Stimulated activated CD8-positive, alpha-beta memory T cell treated with anti-CD3 and anti-CD28 coated beads, Interleukin-7, amount 100 ng/mL, for 48 hours (primary cell): ENCODE measurements around the gene AKAP6.

ENCODE experiments used
- DNase-seq, 2 donors: peaks; one replicate each; pipeline ENCODE4 v3.0.0-alpha.2; 2020; ENCODE audit warnings: low read depth in 1 of 2; ENCODE audit errors: extremely low read depth in 1 of 2

Gene AKAP6

DNA sequence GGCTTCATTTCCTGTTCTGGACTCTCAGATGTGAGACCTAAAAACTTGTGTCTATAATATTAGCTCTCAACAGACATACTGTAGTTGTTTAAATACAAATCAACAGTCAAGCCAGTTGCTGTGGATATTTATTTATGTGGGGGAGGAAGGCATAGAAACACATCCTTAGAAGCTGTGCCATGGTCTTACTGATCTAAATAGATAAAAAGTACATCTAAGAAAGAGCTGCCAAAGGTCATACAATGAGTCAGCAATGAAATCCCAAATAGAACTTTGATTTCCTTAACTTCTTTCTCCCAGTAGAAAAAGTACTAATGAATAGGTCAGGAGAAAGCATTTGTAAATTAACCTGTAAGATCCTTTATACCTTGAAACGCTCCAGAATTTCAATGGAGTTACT lies 185.1 kb downstream of the AKAP6 start:
- no peak for DNase-seq

DNA sequence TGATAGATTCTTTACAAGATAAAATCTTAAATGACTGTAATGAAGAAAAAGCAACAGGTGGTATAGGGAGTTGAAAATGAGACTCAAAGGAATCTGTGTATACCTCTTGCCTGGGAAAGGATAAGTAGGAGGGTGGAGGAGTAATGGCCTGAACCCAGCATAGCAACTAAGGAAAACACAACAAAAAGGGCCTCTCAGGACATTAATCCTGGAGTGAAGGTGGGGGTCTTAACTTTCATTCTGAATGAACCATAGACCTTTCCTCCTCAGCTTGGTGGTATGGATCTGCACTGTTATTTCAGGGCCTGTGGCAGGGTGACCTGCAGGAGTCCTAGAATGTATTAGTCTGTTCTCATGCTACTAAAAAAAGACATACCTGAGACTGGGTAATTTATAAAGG lies 185.6 kb downstream of the AKAP6 start:
- no peak for DNase-seq

DNA sequence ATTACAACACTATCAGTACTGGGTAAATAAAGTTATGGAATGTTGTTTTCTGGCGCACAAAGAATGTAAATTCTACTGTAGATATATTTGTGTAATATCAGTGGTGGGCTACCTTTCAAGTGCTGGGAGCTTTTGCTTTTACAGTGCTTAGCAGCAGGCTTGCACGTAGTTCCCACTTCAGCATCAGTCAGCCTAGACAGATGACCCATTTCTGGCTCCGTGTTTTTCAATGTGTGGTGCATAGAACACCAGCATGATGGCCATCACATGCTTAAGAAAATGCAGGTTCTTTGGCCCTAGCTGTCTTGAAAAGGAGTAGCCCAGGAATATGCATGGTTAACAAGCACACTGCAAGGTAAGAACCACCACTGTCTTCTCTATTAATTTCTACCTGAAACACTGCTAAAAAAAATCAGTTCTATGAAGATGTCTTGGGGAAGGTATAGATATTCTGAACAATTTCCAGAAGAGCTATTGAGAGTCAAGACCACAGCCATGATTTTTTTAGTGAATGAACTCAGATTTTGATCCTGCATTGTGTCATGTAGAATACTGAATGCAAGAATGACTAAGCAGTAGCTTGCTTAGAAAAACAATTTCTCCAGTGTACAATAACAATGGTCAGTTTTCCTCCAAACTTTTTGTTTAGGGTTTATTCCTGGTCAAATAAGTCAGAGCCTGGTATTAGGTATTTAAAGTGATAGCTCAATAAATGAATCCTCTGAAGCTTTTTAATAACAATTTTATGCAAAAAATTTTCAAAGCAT lies 195.7 kb downstream of the AKAP6 start:
- DNase-seq: no peak

DNA sequence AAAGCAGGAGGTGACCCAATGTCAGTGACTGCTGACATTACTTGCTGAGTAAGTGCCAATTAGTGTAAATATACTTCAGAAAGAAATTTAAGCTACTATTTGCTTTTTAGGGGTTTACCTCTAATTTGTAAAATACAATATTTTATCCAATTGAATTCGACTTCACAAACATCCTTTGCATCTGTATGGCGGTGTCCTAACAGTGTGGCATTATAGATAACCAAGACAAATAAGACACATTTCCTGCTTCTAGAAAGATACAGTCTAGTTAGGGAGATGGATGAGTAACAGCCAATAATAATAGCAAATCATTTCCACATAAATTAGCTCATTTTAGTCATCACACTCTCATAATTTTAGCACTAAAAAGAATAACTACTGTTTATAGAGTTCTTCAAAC lies 196.5 kb downstream of the AKAP6 start:
- no peak for DNase-seq

DNA sequence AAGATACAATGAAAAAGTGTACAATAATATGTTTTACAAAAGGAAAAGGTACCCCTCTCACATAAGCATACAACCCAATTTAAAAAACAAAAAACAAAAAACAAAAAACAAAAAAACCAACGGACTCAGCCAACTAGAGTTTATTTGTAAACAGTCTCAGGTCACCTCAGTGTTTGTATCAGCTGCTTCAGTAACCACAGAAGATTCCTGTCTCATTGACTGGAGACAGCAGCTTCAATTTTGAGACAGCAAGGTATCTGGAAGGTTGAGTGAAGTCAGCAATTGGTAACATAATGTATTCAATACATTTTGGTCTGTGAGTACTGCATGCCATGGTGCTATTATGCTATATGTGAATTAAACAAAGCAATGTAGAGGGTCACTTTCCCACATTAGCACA lies 201.7 kb downstream of the AKAP6 start:
- no peak for DNase-seq

DNA sequence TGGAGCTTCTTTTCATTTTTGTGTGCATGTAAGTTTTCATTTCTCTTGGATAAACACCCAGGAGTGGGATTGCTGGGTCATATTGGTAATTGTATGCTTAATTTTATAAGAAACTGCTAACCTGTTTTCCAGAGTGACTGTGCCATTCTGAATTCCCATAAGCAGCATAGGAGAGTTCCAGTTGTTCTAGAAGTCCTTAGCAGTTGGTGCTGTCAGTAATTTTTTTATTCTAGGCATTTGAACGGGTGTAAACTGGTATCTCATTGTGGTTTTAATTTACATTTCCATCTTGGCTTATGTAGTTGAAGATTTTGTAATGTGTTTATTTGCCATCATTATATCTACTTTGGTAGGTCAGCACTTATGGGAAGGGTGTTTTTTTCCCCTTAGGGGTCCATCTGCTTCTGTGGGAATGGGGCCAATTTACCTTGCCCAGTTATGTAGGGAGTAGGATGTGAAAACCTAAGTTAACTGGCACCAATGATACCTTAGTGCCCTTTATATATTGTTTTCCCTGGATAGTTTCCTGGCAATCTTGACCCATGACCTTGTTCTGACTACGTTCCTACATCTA lies 202.9 kb downstream of the AKAP6 start:
- DNase-seq: no peak

DNA sequence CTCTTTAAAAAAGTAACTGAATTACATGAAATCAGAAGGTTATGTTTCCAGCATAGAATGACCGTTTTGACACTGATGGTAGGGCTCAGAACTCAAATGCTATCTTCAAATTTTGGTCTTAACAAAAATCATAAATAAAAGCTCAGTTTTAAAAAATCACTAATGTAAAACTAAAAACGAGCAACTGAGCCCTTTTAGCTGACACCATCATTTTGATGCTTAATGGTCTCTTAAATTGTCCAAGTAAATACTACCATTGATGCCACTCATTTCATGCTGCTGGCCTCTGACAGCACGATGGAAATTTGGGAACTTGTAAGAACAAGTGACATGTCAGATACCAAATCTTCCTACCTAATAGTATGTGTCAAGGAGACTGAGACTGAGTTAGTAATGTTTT lies 205.0 kb downstream of the AKAP6 start:
- DNase-seq: no peak

DNA sequence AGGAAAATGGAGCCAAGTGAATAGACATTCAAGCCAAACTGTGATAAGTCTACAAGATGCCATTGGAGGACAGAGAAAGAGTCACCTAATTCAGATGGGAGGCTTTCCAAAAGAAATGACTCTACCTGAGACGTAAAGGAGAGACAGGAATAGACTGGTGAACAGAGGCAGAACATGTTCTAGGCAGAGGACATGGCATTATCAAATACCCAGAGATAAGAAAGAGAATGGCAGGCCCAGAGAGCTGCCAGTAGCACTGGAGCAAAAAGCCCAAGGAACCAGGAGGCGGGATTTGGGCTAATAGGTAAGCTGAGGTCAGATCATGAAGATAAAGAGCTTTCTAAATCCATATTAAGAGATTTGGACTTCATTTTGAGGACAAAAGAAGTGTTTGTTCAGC lies 207.1 kb downstream of the AKAP6 start:
- DNase-seq: no peak

DNA sequence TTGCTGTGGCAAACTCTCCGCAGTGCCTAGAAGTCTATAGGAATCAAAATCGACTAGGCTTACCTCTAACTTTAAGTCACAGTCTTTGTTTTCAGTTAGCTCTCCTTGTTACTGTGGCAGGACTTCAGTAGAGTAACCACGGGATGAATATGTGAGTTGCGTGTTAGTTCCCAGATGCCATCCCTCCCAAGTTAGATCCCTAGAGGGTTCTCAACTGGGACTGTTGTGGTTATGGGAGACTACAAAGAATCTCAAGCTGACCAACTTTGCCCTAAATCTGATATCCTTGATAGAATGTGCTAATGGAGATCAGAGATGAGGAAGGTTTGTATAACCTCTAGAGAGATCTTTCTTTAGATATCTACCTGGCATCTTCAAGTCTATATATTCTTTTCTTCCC lies 208.1 kb downstream of the AKAP6 start:
- DNase-seq: no peak

DNA sequence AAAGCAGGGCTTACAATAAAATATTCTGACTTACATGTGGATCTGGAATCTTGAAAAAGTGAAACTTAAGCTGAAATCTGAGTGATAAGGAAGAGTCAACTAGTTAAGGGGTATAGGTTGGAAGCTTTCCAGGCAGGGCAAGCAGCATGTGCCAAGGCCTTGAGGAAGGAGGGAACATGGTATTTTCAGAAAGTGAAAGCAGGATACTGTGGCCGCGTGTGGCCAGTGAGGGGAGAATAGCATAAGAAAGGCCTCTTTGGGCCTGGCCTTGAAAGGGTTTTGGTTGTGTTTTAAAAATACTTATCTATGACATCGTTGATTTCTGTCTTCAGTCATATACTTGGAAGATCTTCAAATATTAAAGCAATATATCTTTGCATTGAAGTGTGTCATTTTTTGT lies 213.4 kb downstream of the AKAP6 start:
- no peak for DNase-seq

DNA sequence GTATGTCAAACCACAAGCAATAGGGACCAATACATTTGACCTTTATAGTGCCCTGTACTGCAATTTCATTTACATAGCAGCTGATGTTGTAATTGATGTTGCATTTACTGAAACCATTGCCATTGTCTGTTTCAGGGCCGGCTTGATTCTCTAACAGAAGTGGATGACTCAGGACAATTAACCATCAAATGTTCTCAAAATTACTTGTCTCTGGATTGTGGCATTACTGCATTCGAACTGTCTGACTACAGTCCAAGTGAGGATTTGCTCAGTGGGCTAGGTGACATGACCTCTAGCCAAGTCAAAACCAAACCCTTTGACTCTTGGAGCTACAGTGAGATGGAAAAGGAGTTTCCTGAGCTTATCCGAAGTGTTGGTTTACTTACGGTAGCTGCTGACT lies 216.0 kb downstream of the AKAP6 start:
- no peak for DNase-seq

DNA sequence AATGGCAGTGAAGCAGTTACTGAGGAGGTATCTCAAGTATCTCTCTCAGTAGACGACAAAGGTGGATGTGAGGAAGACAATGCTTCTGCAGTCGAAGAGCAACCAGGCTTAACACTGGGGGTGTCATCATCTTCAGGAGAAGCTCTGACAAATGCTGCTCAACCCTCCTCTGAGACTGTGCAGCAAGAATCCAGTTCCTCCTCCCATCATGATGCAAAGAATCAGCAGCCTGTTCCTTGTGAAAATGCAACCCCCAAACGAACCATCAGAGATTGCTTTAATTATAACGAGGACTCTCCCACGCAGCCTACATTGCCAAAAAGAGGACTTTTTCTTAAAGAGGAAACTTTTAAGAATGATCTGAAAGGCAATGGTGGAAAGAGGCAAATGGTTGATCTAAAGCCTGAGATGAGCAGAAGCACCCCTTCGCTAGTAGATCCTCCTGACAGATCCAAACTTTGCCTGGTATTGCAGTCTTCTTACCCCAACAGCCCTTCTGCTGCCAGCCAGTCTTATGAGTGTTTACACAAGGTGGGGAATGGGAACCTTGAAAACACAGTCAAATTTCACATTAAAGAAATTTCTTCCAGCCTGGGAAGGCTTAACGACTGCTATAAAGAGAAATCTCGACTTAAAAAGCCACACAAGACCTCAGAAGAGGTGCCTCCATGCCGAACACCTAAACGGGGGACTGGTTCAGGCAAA lies 216.6 kb downstream of the AKAP6 start:
- DNase-seq: no peak

DNA sequence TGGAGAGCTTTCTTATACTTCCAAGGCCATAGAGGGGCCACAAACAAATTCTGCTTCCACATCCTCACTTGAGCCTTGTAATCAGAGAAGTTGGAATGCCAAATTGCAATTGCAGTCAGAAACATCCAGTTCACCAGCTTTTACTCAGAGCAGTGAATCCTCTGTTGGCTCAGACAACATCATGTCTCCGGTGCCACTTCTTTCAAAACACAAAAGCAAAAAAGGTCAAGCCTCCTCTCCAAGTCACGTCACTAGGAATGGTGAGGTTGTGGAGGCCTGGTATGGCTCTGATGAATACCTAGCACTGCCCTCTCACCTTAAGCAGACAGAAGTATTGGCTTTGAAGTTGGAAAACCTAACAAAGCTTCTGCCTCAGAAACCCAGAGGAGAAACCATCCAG lies 217.1 kb downstream of the AKAP6 start:
- DNase-seq: no peak

DNA sequence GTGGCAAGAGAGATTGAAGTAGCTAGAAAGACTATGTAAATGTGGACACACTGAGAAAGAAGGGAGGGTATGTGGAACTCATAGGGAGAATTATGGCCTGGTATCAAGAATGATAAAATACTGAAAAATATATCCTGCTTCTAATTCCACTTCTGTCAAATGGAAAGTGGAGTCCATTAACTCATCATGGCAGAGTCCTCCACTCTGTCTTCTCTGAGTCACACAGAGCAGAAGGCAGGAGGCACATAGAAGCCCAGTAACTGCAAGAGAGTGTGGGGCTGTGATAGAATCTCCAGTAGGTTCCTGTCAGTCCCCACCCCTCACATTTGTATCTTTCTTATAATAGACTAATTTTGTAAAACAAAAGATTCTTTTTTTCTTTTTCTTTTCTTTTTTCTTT lies 223.7 kb downstream of the AKAP6 start:
- no peak for DNase-seq

DNA sequence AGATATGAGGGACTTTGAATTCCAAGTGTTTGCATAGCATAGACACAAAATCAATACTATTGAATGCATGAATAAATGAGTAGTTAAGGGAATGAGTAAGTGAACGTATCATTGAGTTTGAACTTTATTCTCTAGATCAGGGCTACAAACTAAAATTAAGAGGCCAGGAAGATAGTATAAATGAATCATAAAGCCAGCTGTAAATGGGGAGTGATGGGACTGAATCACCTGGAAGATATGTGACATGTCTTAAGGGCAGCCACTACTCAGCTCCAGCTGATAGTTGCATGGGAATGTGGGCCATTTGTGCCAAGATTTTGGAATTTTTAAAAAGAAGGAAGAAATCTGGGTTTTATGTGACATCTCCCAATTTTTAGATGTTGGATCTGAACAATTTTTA lies 229.9 kb downstream of the AKAP6 start:
- DNase-seq: no peak

DNA sequence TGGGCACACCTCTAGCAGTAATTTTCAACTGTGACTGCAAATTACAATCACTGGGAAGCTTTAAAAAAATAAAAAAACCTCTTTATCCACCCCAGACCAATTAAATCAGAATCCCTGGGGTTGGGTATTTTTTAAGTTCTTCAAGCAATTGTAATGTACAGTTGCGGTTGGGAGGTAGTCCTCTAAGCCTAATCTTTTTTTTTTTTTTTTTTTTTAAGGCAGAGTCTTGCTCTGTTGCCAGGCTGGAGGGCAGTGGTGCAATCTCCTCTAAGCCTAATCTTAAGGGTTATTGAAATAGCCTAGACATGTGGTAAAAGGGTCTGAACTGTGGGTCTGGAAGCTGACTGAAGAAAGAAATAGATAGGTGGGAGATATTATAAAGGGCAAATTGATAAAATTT lies 230.5 kb downstream of the AKAP6 start:
- DNase-seq: no peak

DNA sequence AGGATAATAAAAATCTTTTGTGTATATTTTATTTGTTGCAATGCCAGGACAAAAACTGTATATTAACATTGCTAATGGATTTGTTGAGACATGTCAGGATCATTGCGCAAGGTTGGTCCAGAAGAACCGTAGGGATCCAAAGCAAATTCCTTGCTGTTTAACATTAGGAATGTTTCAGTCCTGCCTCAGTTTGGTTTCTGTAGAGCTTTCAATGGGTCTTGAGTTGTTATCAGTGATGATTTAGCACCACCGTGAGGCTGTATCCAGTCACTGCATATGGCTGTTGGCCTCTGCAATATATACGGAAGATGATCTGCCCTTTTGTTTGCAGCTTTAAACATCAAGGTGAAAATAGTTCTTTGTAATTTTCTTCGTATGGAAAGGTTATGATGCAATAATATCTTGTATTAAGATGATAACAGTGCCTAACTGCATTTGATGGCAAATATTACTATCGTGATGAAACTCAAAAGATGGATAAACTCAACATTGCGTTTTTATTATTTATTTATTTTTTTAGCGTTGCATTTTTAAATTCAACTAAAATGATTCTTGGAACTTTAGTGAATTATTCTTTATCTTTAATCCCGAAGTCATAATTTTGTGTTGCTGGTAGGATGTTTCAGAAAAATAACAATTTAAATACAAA lies 231.2 kb downstream of the AKAP6 start:
- no peak for DNase-seq

DNA sequence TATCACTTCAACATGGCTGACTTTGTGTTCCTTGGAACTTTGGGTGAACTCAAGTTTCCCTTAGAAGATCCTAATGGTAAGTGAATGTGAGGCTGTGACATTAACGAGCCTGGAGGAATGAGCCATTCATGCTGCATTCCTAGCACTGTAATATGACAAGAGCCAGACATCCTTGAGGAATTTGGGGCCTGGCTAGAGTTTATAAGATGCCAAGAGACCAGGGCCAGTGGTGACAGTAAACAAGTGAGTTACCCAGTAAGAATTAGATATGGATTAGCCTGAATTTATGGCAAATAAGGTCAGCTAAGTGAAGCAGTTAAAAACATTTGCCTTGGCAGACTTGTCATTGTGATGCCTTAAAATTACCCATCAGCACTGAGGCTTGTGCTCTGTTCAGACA lies 232.4 kb downstream of the AKAP6 start:
- no peak for DNase-seq

DNA sequence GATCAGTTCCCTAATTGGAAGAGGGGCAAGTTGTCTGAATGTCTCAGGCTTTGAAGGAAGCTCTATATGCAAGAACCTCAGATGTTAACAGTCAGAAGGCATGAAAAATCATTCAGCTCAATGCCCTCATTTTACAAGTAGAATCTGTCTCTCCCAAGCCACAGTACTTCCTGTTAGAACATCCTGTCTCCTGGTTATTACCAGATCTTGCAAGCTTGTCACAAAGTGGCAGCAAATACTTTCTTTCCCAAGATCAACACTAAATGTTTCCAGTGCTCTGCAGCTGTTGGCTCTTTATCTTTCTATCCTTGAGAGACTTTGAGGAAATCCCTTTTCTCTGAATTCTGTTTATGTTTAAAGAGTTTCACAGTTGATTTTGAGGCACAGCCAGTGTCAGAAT lies 235.5 kb downstream of the AKAP6 start:
- DNase-seq: no peak

DNA sequence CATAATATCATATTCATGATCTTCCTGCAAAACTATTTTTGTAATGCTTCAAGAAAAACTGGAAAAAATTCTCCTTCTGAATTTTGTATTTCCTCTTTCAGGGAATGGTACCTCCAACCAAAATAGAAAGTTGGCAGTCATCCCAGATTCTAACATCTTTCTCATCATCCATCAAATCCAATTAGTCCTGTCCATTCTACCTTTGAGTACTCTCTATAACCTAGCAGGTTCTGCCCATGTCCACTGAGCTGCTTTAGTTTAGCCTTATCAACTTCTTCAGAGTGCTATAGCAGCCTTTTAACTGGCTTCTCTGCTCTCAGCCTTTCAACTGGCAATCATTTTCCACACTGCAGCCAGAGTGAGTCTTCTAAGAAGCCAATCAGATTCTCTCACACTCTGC lies 236.2 kb downstream of the AKAP6 start:
- DNase-seq: no peak

DNA sequence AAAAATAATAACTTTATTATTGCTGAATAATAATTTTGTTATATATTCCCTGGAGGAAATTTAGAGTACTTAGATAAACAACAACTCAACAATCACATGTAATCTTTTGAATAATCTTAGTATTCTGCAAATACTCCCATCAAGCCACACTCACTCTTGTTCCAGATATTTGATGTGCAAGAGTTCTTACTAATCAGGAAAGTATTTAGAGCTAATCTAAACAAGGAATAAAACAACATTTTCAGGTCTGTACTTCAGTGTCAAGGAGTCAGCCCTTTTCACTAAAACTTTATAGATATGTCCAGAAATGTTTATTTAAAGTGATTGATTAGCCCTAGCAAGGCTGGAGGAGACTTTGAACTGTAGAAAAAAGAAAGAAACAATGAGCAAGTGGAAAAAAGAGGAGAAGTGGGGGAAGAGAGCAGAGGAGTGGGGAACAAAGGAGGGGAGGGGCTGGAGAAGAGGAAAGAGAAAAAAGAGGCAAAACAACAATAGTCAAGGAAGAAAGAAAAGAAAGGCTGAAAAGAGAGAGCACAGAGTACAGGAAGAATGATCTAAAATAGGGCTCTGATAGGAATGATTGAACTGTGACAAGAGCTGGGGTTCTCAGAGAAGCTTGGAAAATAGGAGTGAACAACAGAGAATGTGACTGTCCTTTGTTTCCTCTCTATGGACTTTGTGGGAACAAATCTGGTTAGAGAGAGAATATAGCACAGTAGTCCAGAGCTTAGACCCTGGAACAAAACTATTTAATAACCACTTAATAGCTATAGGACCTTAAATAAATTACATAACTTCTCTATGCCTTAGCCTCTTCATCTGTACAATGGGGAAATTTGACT lies 238.7 kb downstream of the AKAP6 start:
- no peak for DNase-seq
